ENCODE measurements around the gene CACNA1C. TPM values are rescaled to one million over a fixed set of nuclear protein-coding genes. Genes with fewer than 3 reads are reported as not detected.

Gene CACNA1C
- total and polyA plus RNA-seq, 2 donors from 2014 or later: 1.6 to 17.4 TPM

DNA sequence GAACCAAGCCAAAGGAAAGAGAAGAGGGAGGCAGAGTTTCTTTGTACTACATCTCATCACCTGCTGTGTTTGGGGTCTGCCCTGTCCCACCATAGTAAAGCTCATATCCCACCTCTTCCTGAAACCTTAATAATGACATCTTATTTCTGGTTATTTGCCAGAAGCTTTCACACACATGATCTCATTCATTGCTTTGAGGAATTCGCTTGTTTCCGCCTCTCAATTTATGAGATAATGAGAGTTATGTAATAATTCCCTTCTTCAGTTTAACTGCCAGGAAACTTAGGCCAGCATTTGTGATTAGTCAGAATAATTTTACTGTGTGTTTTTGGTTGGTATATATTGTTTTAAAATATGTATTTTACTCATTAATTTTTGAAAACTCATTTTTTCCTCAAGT lies 205.2 kb downstream of the CACNA1C start:
- Histone ChIP-seq H3K36me3 (ENCODE audit: control insufficient read depth in 2 of 3, insufficient read depth in 3 of 3, low read length in 3 of 3) (no peaks in the 10 kb centered on the region), H3K27me3 (ENCODE audit: control insufficient read depth, insufficient read depth, low read length) (no peaks in the 10 kb centered on the region), H3K27ac (ENCODE audit: low read depth in 2 of 2, low read length in 2 of 2) (no peak overlapping the region), H3K9ac (ENCODE audit: low read length in 3 of 3) (no peak overlapping the region), H3K4me1 (ENCODE audit: control insufficient read depth in 2 of 3, insufficient read depth in 2 of 3, low read depth in 1 of 3, low read length in 3 of 3) (no peaks in the 10 kb centered on the region), H3K9me3 (ENCODE audit: control insufficient read depth in 2 of 3, insufficient read depth in 1 of 3, low read length in 3 of 3) (no peaks in the 10 kb centered on the region), H3K4me3 (ENCODE audit: low read length in 3 of 3) (no peak overlapping the region)
- TF ChIP-seq, protein P1, sequence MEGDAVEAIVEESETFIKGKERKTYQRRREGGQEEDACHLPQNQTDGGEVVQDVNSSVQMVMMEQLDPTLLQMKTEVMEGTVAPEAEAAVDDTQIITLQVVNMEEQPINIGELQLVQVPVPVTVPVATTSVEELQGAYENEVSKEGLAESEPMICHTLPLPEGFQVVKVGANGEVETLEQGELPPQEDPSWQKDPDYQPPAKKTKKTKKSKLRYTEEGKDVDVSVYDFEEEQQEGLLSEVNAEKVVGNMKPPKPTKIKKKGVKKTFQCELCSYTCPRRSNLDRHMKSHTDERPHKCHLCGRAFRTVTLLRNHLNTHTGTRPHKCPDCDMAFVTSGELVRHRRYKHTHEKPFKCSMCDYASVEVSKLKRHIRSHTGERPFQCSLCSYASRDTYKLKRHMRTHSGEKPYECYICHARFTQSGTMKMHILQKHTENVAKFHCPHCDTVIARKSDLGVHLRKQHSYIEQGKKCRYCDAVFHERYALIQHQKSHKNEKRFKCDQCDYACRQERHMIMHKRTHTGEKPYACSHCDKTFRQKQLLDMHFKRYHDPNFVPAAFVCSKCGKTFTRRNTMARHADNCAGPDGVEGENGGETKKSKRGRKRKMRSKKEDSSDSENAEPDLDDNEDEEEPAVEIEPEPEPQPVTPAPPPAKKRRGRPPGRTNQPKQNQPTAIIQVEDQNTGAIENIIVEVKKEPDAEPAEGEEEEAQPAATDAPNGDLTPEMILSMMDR (IDR thresholded peaks at IDR 0.05; ENCODE audit: borderline replicate concordance, extremely low read depth, insufficient read depth): no peak
- DNase-seq (no peak), FAIRE-seq (no peak)
- intact Hi-C loops (cut with DNase I): no loop called here

DNA sequence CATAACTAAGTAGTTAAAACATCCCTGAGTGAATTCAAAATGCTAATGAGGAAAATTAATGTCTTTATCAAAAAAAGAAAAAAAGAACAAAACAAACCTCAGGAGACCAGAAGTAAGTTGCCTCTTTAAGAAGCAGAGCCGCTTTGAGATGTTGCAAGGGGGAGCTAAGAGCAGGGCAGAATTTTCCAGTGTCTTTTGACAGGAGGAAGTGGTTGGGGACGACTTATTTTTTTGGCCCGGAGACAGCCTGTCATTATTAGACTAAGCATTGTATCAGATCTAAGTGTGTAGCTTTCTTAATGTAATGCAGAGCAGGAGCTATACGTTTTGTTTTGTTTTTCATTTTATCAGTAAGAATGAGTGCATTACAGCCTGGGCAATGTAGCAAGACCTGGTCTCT lies 206.6 kb downstream of the CACNA1C start:
- no peak for FAIRE-seq
- DNase-seq: peak in 1 of 5 donors; percentile 53

DNA sequence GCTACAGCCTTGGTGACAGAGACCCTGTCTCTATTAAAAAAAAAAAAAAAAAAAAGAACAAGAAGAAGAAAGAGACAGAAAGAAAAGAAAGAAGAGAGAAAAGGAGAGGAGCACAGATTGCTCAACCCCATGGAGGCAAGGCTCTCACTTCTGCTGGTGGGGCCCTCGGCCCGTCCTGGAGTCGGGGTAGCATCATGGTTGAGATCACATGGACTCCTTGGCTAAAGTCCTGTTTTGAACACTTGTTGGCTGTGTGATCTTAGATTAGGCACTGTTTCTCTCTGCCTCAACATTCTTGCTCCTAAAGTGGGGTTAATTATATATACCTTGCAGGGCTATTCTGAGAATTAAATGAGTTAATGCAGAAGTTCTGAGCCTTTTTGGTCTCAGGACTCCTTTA lies 207.7 kb downstream of the CACNA1C start:
- Histone ChIP-seq H3K4me3 (ENCODE audit: low read length in 3 of 3) (no peak overlapping the region), H3K27me3 (ENCODE audit: control insufficient read depth, insufficient read depth, low read length) (no peaks in the 10 kb centered on the region), H3K9me3 (ENCODE audit: control insufficient read depth in 2 of 3, insufficient read depth in 1 of 3, low read length in 3 of 3) (no peaks in the 10 kb centered on the region), H3K27ac (ENCODE audit: low read depth in 2 of 2, low read length in 2 of 2) (no peak overlapping the region), H3K36me3 (ENCODE audit: control insufficient read depth in 2 of 3, insufficient read depth in 3 of 3, low read length in 3 of 3) (no peaks in the 10 kb centered on the region), H3K4me1 (ENCODE audit: control insufficient read depth in 2 of 3, insufficient read depth in 2 of 3, low read depth in 1 of 3, low read length in 3 of 3) (peaks cover 0 to 7% (median 0%) of the 10 kb centered on the region in 3 donors), H3K9ac (ENCODE audit: low read length in 3 of 3) (no peak overlapping the region)
- DNase-seq (no peak), FAIRE-seq (no peak)
- TF ChIP-seq, protein P1 (IDR thresholded peaks at IDR 0.05; ENCODE audit: borderline replicate concordance, extremely low read depth, insufficient read depth): no peak
- intact Hi-C loops (cut with DNase I): no loop called here

More for the DNA sequence above, 206.6 kb downstream of the CACNA1C start:
- no peak overlapping the region for H3K4me3 ChIP-seq (ENCODE audit: low read length in 3 of 3)
- H3K9me3 ChIP-seq (ENCODE audit: control insufficient read depth in 2 of 3, insufficient read depth in 1 of 3, low read length in 3 of 3): no peaks in the 10 kb centered on the region
- H3K27ac ChIP-seq (ENCODE audit: low read depth in 2 of 2, low read length in 2 of 2): no peak overlapping the region
- H3K36me3 ChIP-seq (ENCODE audit: control insufficient read depth in 2 of 3, insufficient read depth in 3 of 3, low read length in 3 of 3): no peaks in the 10 kb centered on the region
- TF ChIP-seq, protein P1 (IDR thresholded peaks at IDR 0.05; ENCODE audit: borderline replicate concordance, extremely low read depth, insufficient read depth): no peak
- no peak overlapping the region for H3K9ac ChIP-seq (ENCODE audit: low read length in 3 of 3)
- no peaks in the 10 kb centered on the region for H3K27me3 ChIP-seq (ENCODE audit: control insufficient read depth, insufficient read depth, low read length)
- H3K4me1 ChIP-seq (ENCODE audit: control insufficient read depth in 2 of 3, insufficient read depth in 2 of 3, low read depth in 1 of 3, low read length in 3 of 3): peaks cover 0 to 2% (median 0%) of the 10 kb centered on the region in 3 donors
- intact Hi-C loops (cut with DNase I): no loop called here

DNA sequence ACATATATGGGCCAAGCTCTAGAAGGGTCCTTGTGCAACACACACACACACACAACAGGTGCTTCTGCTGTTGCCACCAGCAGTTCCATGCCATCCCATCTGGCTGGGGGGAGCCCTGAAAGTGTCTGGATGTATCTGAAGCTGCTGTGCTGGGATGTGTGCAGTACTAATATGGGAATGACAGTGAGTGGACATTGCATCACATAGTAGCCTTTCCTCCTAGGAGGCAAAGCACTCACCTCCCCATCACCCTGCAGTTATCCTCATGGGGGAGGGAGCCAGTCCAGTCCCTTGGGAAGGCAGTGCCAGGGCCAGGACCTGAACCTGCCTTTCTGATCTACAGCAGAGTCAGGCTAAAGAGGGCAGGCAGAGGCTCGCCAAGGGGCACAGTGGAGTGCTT lies 208.9 kb downstream of the CACNA1C start:
- H3K27me3 ChIP-seq (ENCODE audit: control insufficient read depth, insufficient read depth, low read length): no peaks in the 10 kb centered on the region
- H3K36me3 ChIP-seq (ENCODE audit: control insufficient read depth in 2 of 3, insufficient read depth in 3 of 3, low read length in 3 of 3): no peaks in the 10 kb centered on the region
- peaks cover 0 to 8% (median 0%) of the 10 kb centered on the region in 3 donors for H3K4me1 ChIP-seq (ENCODE audit: control insufficient read depth in 2 of 3, insufficient read depth in 2 of 3, low read depth in 1 of 3, low read length in 3 of 3)
- no peak overlapping the region for H3K27ac ChIP-seq (ENCODE audit: low read depth in 2 of 2, low read length in 2 of 2)
- intact Hi-C loops (cut with DNase I): no loop called here
- FAIRE-seq: no peak
- no peak overlapping the region for H3K4me3 ChIP-seq (ENCODE audit: low read length in 3 of 3)
- TF ChIP-seq, protein P1 (IDR thresholded peaks at IDR 0.05; ENCODE audit: borderline replicate concordance, extremely low read depth, insufficient read depth): no peak
- no peak overlapping the region for H3K9ac ChIP-seq (ENCODE audit: low read length in 3 of 3)
- peak in 1 of 5 donors; percentile 11 for DNase-seq
- no peaks in the 10 kb centered on the region for H3K9me3 ChIP-seq (ENCODE audit: control insufficient read depth in 2 of 3, insufficient read depth in 1 of 3, low read length in 3 of 3)
